GM12801 (cell line): ENCODE data around the gene CAMK2D.

Source experiments
- CTCF ChIP-seq: IDR thresholded peaks from one replicate; pipeline ENCODE4 v1.5.1; 2011; ENCODE audit warnings: control low read depth; ENCODE audit not compliant: insufficient read length; ENCODE audit errors: extremely low read depth

Gene CAMK2D

GRCh38 chr4:113404167-113404571 is 357.4 kb downstream of the CAMK2D start:
- no peak for TF ChIP-seq CTCF
